HepG2 (cell line): ENCODE data around the gene KSR1. TPM values are rescaled to one million over a fixed set of nuclear protein-coding genes. Genes with fewer than 3 reads are reported as not detected.
A peak's percentile ranks its signal among the peaks of the same experiment; 100 is the strongest.

Experiments
- AFF4 ChIP-seq: sonication (generic); formaldehyde crosslinking; IDR thresholded peaks from 2 replicates; pipeline ENCODE4 v1.4.0; 2020; ENCODE audit warnings: missing genetic modification reagents
- ARID5B ChIP-seq: IDR thresholded peaks from 2 replicates; pipeline ENCODE4 v1.4.0; 2020; ENCODE audit warnings: mild to moderate bottlenecking, missing genetic modification reagents
- ARNT ChIP-seq: fragments of 450-650 bp; IDR thresholded peaks from 2 replicates; pipeline ENCODE4 v1.6.1; 2017
- ATF5 ChIP-seq: sonication (generic); formaldehyde crosslinking; IDR thresholded peaks from 2 replicates; pipeline ENCODE4 v1.4.0; 2020; ENCODE audit warnings: mild to moderate bottlenecking, low read depth, missing genetic modification reagents
- CHD4 ChIP-seq: fragments of 200-600 bp; sonication (generic); IDR thresholded peaks from 2 replicates; pipeline ENCODE4 v1.7.0; 2017; ENCODE audit warnings: mild to moderate bottlenecking, low read length, borderline replicate concordance
- GATAD2A ChIP-seq: IDR thresholded peaks from 2 replicates; pipeline ENCODE4 v1.6.1; 2016
- MED1 ChIP-seq: sonication (generic); formaldehyde crosslinking; IDR thresholded peaks from 2 replicates; pipeline ENCODE4 v1.4.0; 2020; ENCODE audit warnings: missing genetic modification reagents
- NKX3-1 ChIP-seq: sonication (generic); formaldehyde crosslinking; IDR thresholded peaks from 2 replicates; pipeline ENCODE4 v1.5.0; 2020; ENCODE audit warnings: missing genetic modification reagents
- TBL1XR1 ChIP-seq: fragments of 150-350 bp; IDR thresholded peaks from 2 replicates; pipeline ENCODE4 v1.6.1; 2014; ENCODE audit warnings: borderline replicate concordance, low read length; ENCODE audit not compliant: partially characterized antibody
- TFDP1 ChIP-seq: IDR thresholded peaks from 2 replicates; pipeline ENCODE4 v1.6.1; 2016; ENCODE audit warnings: missing compliant biosample characterization, missing genetic modification reagents, borderline replicate concordance
- ZBTB43 ChIP-seq: sonication (generic); formaldehyde crosslinking; conservative IDR thresholded peaks from 2 replicates; pipeline ENCODE4 v1.4.0; 2020; ENCODE audit warnings: missing genetic modification reagents
- ZNF292 ChIP-seq: sonication (generic); formaldehyde crosslinking; IDR thresholded peaks from 2 replicates; pipeline ENCODE4 v1.8.1; 2022; ENCODE audit warnings: mild to moderate bottlenecking, low read depth, missing genetic modification reagents, borderline replicate concordance
- ZNF414 ChIP-seq: sonication (generic); formaldehyde crosslinking; IDR thresholded peaks from 2 replicates; pipeline ENCODE4 v1.5.0; 2020; ENCODE audit warnings: missing genetic modification reagents
- ZNF44 ChIP-seq: sonication (generic); formaldehyde crosslinking; IDR thresholded peaks from 2 replicates; pipeline ENCODE4 v1.5.1; 2020; ENCODE audit warnings: mild to moderate bottlenecking, missing genetic modification reagents
- ZNF629 ChIP-seq: sonication (generic); formaldehyde crosslinking; conservative IDR thresholded peaks from 2 replicates; pipeline ENCODE4 v1.5.0; 2020; ENCODE audit warnings: missing genetic modification reagents
- ZNF691 ChIP-seq: sonication (generic); formaldehyde crosslinking; IDR thresholded peaks from 2 replicates; pipeline ENCODE4 v1.4.0; 2020; ENCODE audit warnings: missing genetic modification reagents, low read depth, mild to moderate bottlenecking, borderline replicate concordance
- polyA plus RNA-seq, 8 experiments: library from polyadenylated mRNA; depleted of rRNA in 3 of 8; stranded (reverse) in 7 of 8; unstranded in 1 of 8; fragments of >200 nt; fragmentation: Illumina TruSeq in 4 of 8; extraction: Trizol in 4 of 8; gene quantifications; 2 replicates each; pipeline versions ENCODE4 v1.2.1 to v1.2.3, GENCODE V29; 2011 to 2016; ENCODE audit warnings: low read depth in 4 of 8, missing spikeins in 1 of 8, mixed read lengths in 1 of 8; ENCODE audit not compliant: insufficient read depth in 1 of 8
- total RNA-seq, 5 experiments: library from RNA; depleted of rRNA; stranded (reverse); fragments of >200 nt; fragmentation: Illumina TruSeq; extraction: Trizol; gene quantifications; 2 replicates each; pipeline ENCODE4 v1.2.3, GENCODE V29; 2016; ENCODE audit warnings: low read depth in 1 of 5

KSR1 gene
- total and polyA plus RNA-seq, 2 of the 13 experiments (the other 11 are each of a cell fraction or from before 2014, with no cell fraction given): 10.1 to 16.6 TPM

- no peak for TF ChIP-seq TFDP1 (CRISPR knock-in tag)
- no peak for TF ChIP-seq ZNF691
- TF ChIP-seq CHD4: no peak
- TF ChIP-seq ATF5: no peak
- TF ChIP-seq TBL1XR1: no peak
- no peak for TF ChIP-seq ZNF292 (CRISPR knock-in tag)
- no peak for TF ChIP-seq ARNT
- no peak for TF ChIP-seq ZBTB43 (CRISPR knock-in tag)
- TF ChIP-seq ARID5B (CRISPR knock-in tag): no peak
- no peak for TF ChIP-seq ZNF44 (CRISPR knock-in tag)
- TF ChIP-seq ZNF414 (CRISPR knock-in tag): no peak
- TF ChIP-seq NKX3-1 (CRISPR knock-in tag): no peak
- TF ChIP-seq ZNF629 (CRISPR knock-in tag): peak; percentile 84
- TF ChIP-seq MED1 (CRISPR knock-in tag): no peak
- no peak for TF ChIP-seq GATAD2A (CRISPR knock-in tag)
- no peak for TF ChIP-seq AFF4
Observed at GRCh38 chr17:27407916-27408864, 48.1 kb upstream of the KSR1 start (continued).
